Activated T-cell treated with anti-CD3 and anti-CD28 coated beads for 1 hour (primary cell): ENCODE results near the gene TCAP.
"Not testable (repeated sequence)": the region's sequence is repeated elsewhere in the genome, so short reads cannot be mapped to it uniquely, and the experiment has no call there.

Source experiments
- DNase-seq: peaks from one replicate; pipeline ENCODE4 v3.0.0-alpha.2; 2020; ENCODE audit warnings: low read depth

Gene TCAP

DNA sequence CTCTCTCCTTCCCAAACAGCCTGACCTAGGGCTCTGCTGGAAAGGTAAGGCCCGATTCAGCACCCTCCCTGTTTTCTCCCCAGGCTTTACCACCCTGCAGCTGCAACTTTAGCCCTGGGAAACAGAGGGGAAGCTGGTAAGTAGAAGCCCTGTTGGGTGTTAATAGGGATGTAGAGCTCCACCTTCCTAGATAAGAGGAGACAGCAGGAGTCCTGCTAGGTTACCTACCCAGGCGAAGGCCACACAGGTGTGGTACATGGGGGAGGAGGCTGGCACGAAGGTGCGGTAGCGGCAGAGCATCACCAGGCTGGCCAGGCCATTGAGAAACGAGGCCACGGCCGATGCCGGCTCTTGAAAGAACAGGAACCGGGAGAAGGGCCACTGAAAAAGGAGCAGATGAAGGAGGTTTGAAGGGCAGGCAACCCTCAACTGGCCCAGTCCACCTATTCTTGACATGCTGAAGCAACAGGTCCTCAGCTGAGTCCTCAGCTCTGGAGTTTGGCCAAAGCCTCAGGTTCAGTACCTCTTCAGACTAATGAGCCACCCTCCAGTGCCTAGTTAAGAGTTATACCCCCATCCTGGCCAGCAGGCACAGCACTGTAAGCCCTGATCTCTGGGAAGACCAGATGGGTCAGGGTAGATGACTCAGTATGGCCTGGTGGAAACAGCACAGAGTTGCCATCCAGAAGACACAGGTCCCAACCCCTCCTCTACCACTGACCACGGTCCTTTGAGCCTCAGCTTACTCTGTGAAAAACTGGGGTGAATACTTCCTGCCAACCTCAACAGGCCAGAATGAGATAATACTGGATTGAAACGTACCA, 19.4 kb downstream of the TCAP start:
- no peak for DNase-seq

DNA sequence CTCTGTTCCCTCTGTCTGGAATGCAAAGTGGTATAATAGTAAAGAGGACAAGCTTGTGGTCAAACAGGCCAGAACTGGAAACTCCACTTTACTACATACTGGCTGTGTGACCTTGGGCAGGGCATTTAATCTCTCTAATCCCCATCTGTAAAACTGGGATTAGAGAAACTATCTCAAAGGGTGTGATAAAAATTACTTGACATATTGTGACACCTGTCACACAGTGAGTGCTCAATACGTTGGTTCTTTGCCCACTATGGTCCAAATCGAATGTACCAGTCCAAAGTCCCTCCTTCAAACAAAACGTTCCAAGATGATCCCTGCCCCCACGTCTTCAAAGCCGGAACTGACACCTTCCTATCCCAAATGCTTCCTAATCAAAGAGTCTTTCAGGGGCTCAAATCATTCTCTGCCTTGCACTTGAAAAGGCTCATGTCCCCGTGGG, 22.0 kb downstream of the TCAP start:
- DNase-seq, result no peak

- DNase-seq, result peak; percentile 75
Measured at GRCh38 chr17:39687546-39688474, 22.7 kb downstream of the TCAP start, which contains the start of gene PGAP3. Gene PGAP3, minus strand, starts transcription at chr17:39688057. Its CDS starts 43 bp downstream, at chr17:39688014.

- no peak for DNase-seq
Measured at GRCh38 chr17:39688475-39688835, 23.3 kb downstream of the TCAP start.

- no peak for DNase-seq
Measured at GRCh38 chr17:39688945-39689344, 23.8 kb downstream of the TCAP start.

- no peak for DNase-seq
Measured at GRCh38 chr17:39694593-39694992, 29.4 kb downstream of the TCAP start.

DNA sequence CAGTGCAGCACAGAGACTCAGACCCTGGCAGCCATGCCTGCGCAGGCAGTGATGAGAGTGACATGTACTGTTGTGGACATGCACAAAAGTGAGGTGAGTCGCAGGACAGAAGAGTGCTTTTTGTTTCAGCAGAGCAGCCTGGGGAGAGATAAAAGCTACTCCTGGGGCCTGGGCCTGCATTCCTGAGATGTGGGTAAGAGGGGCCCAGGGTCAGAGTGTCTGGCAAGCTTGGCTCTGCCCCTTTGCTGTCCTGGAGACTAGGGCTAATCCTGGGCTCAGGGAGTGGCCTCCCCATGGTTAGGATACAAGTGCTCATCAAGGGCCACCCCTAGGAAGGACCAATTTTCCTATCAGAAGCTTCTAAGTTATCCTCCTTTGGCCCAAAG, 29.9 kb downstream of the TCAP start:
- DNase-seq, result no peak

GRCh38 chr17:39696731-39697130, 31.6 kb downstream of the TCAP start:
- DNase-seq, result no peak

DNA sequence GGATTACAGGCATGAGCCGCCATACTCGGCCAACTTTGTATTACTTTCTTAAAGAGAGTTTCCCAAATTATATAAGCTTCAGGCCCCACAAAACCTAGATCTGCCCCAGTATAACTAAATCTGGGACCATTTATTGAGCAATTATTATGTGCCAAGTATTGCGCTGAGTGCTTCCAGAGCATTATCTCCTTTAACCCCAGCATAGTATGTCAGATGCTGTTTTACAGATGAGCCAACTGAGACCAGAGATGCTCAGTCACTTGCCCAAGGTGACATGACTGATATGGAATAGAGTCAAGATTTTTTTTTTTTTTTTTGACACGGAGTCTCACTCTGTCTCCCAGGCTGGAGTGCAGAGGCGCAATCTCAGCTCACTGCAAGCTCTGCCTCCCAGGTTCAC, 32.8 kb downstream of the TCAP start:
- DNase-seq, result no peak

GRCh38 chr17:39699157-39699817, 34.1 kb downstream of the TCAP start:
- not testable (repeated sequence) for DNase-seq

GRCh38 chr17:39699818-39700147, 34.6 kb downstream of the TCAP start, which contains the start of gene ERBB2:
Gene ERBB2, plus strand, starts transcription at chr17:39700064. Its CDS starts 175 bp downstream, at chr17:39700239.
- no peak for DNase-seq

DNA sequence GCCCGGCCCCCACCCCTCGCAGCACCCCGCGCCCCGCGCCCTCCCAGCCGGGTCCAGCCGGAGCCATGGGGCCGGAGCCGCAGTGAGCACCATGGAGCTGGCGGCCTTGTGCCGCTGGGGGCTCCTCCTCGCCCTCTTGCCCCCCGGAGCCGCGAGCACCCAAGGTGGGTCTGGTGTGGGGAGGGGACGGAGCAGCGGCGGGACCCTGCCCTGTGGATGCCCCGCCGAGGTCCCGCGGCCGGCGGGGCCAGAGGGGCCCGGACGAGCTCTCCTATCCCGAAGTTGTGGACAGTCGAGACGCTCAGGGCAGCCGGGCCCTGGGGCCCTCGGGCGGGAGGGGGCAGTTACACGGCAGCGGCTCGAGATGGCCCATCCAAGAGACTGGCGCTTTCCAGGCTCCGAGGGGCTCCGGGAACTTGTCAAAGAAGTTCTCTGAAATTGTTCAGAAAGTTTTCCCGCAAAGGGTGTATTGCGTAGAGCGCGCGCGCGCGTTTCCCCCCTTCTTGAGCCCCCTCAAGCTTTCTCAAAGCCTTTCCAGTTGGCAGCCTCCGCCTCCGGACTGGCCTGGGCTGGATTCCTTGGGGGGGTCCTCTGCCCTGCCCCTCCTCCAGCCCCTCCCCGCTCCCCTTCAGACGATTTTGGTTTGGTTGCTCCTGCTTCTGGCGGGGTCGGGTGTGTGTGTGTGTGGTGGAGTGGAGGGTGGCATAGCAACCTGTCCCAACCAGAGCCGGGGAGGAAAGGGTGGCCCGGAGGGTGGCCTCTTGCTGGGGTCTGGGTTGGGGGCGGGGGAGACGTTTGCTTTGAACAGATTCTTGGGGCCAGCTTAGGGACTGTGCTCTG, 35.2 kb downstream of the TCAP start:
- DNase-seq, result no peak

- DNase-seq, result no peak
Measured at GRCh38 chr17:39701012-39701783, 36.0 kb downstream of the TCAP start.

DNA sequence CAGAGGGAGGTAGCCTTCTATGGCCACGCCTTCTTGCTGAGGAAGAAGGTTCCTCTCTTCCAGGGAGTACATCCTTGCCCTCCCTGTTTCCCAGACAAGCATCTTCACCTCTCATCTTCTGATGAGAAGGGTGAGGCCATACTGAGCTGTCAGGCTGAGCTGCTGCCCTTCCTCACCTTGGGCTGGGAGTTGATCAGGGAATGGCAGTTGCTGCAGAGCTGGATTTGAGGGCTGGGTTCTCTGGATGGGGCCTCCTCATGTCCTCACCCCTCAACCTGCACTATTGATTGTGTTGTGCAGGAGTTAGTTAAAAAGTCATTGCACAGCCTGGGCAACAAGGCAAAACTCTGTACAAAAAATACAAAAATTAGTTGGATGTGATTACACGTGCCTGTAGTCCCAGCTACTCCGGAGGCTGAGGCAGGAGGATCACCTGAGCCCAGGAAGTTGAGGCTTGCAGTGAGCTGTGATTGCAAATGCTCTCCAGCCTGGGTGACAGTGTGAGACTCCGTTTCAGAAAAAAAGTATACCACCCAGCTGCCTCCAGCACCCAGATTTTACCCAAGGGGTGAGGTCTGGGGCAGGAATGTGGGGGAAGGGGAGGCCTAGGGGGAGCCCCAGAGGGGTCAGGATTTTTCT, 36.8 kb downstream of the TCAP start:
- DNase-seq, result no peak

DNA sequence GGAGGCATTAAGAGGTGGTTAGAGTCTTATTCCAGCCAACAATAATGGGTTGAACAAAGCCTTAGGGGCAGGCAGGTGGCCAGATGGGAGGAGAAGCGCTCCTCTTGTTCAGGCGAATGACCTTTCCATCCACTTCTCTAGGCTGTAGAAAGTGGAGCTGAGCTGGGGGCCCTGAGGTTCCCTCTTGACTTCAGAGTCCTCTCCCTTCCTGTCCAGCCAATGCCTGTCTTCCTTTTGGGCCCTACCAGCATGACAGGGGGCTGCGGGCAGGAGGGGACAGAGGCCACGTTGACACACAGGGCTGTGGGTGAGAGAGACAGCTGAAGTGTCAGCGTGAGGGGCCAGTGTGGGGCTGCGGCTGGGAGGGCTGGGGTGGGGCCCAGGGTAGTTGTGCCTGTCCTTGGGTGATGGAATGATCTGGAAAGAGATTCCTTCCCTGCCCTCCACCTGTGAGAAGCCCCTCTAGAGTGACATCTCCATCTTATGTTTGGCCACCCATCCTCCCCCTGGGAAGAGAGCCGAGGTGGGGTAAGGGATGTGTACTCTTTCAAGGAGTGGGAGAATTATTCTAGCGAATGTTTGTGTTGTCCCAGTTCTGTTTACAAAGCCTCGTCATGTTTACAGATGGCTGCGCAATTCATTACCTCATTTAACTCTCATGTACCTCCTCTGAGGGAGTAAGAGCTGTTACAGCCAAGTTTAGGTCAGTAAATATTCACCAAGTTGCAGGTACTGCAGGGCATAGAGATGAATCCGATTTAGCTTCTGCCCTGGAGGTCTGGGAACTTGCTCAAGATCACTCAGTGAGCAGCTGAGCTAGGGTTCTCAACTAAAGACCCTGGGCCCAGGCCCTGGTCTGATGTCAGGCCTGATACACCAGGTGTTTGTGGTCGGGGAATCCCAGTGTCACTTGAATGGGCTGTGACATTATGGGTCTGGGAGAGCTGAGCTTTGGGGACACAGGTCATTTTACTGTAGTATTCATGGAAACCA, 38.0 kb downstream of the TCAP start:
- no peak for DNase-seq

DNA sequence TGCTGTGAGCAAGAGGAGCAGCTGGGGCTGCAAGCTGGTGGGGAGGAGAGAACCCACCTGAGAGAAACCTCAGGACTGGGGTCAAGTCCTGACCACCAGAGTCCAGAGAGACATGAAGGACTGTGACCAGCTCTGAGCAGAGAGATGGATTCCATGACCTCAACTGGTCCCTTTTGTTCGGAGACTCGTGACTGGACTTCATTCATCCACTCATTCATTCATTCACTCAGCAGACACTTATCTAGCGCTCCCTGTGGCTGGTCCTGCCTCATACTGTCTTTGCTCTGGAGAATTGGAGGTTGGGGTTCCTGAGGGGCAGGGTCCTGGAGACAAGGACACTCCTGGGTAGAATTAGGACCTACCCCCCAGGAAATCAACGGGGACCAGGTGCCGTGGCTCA, 38.8 kb downstream of the TCAP start:
- DNase-seq, result no peak

DNA sequence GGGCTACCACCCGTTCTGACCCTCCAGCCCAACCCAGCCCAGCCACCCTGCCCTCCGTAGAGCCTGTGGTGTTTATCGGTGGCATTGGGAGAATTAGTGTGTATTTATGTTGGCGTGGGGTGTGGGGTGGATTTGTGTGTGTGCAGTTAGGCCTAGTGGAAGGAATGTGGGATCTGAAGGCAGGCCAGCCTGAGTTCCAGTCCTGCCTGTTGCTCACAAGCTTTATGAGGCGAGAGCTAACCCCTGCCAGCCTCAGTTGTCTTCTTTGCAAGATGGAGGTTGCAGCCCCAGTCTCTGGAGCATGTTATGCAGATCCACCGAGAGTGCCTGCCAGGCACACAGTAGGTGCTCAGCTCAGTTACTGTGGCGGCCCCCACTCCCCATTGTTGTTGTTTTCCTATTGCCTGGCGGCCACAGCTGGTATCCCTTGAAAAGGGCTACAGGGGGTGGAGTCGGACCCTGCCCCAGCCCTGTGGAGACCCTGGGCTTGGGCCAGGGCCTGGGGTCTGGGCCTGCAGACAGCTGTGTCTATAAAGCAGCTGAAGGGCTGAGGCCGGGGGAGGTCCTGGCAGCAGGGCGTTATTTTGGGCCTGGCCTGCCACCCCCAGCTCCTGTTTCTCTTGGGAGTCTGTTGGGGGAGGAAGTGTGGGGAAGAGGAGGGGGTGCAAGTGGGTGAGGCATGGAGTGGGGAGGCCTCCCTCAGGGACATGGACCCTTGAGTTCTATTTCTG, 39.8 kb downstream of the TCAP start:
- DNase-seq, result no peak

GRCh38 chr17:39705786-39706348, 40.7 kb downstream of the TCAP start:
- no peak for DNase-seq
